Activated CD8-positive, alpha-beta T cell treated with anti-CD3 and anti-CD28 coated beads, Interleukin-2, amount 10 ng/mL, durations not matched to agents 7 days and 5 days (primary cell): ENCODE results near the gene DBP. TPM values are rescaled to one million over a fixed set of nuclear protein-coding genes. Genes with fewer than 3 reads are reported as not detected.
A peak's percentile ranks its signal among the peaks of the same experiment; 100 is the strongest.
"Not testable (repeated sequence)": the region's sequence is repeated elsewhere in the genome, so short reads cannot be mapped to it uniquely, and the experiment has no call there.

Experiments used
- ATAC-seq: fragments of 150-1000 bp; cut with Tn5 transposase; one replicate; pipeline ENCODE4 v1.10.0; 2021; ENCODE audit warnings: moderate library complexity
- CTCF ChIA-PET: fragments of 350-600 bp; sonication (Branson Sonifier 250); formaldehyde crosslinking; loops from one replicate; lab custom pipeline; 2021; ENCODE audit warnings: antibody characterized with exemption; lab: Charles Lee
- POLR2A ChIA-PET: fragments of 350-600 bp; sonication (Branson Sonifier 250); formaldehyde crosslinking; loops from one replicate; lab custom pipeline; 2021; ENCODE audit warnings: antibody characterized with exemption; lab: Charles Lee
- DNase-seq: peaks from one replicate; pipeline ENCODE4 v3.0.0-alpha.2; 2020
- H3K27ac Mint-ChIP-seq: one replicate; pipeline ENCODE4 v1.8.0; 2021; ENCODE audit warnings: mild to moderate bottlenecking, mixed read lengths
- H3K27me3 Mint-ChIP-seq: one replicate; pipeline ENCODE4 v1.8.0; 2021; ENCODE audit warnings: low read depth, mixed read lengths
- H3K36me3 Mint-ChIP-seq: one replicate; pipeline ENCODE4 v1.8.0; 2021; ENCODE audit warnings: low read depth, mixed read lengths
- H3K4me1 Mint-ChIP-seq: one replicate; pipeline ENCODE4 v1.8.0; 2021; ENCODE audit warnings: low read depth, mixed read lengths
- H3K4me3 Mint-ChIP-seq: one replicate; pipeline ENCODE4 v1.8.0; 2021; ENCODE audit warnings: mild to moderate bottlenecking, mixed read lengths
- H3K9me3 Mint-ChIP-seq: one replicate; pipeline ENCODE4 v1.8.0; 2022; ENCODE audit warnings: mixed read lengths; ENCODE audit not compliant: insufficient read depth
- total RNA-seq, 2 experiments: library from RNA; stranded (reverse); gene quantifications; one replicate each; pipeline ENCODE4 v1.2.3, GENCODE V29; 2021

The DBP gene, protein sequence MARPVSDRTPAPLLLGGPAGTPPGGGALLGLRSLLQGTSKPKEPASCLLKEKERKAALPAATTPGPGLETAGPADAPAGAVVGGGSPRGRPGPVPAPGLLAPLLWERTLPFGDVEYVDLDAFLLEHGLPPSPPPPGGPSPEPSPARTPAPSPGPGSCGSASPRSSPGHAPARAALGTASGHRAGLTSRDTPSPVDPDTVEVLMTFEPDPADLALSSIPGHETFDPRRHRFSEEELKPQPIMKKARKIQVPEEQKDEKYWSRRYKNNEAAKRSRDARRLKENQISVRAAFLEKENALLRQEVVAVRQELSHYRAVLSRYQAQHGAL
- total RNA-seq = 10 to 100 TPM; 17.3 to 18.3 TPM

DNA sequence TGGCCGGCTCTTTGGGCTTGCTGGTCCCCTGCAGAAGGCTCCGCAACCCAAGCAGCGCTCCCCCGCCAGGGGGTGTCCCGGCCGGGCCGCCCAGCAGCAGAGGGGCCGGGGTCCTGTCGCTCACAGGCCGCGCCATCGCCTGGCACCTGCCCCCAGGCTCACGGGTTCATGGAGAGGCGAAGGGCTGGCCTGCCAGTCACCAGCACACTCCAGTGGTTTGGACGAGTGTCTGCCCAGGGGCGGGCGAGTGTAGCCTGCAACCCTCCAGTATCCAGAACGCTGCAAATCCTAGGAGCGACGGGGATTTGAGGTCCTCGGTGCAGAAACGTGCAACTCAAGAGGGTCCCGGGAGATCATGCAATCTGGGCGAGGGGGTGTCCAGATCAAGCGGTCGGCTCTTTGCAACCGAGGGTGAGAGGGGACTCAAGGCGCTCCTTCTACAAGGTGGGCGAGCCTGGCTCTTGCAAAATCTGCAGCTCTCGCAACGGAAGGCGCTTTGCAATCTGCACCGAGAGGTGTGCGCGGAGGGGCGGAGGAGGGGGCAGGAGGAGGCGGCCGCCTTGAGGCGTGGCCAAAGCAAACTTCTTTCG, at the start of gene DBP:
Gene DBP, minus strand, starts transcription at position 521 of the 590 bp plus-strand sequence. Its CDS starts 385 bp downstream, at position 136.
- Mint-ChIP-seq H3K4me1 (peaks cover 52% of the 10 kb centered on the region), H3K4me3 (peak within 1 kb of the TSS; percentile 97), H3K36me3 (peaks cover 6% of the 10 kb centered on the region), H3K27me3 (no peaks in the 10 kb centered on the region), H3K27ac (peak within 1 kb of the TSS; percentile 96), H3K9me3 (no peaks in the 10 kb centered on the region)
- DNase-seq = no peak
- ChIA-PET CTCF (interaction anchor here (0.9 to 1.5 kb wide), 4 partner anchors 13 to 357 kb away, joined by 3 to 4 read pairs (median 3); partner anchors contain the start of gene RUVBL2), POLR2A (interaction anchor here (1.3 to 2.3 kb wide), 4 partner anchors 8 to 18 kb away, joined by 5 to 9 read pairs (median 6); partner anchors contain the start of genes CA11, RPL18 and SPHK2)
- ATAC-seq = peak; percentile 5

DNA sequence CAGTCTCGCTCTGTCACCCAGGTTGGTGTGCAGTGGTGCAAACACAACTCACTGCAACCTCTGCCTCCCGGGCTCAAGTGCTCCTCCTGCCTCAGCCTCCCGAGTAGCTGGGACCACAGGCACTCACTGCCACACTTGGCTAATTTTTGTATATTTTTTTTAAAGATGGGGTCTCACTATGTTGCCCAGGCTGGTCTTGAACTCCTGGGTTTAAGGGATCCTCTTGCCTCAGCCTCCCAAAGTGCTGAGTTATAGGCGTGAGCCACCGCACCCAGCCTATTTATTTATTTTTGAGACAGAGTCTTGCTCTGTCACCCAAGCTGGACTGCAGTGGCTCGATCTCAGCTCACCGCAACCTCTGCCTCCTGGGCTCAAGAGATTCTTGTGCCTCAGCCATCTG, 49.5 kb upstream of the DBP start:
- H3K4me3 Mint-ChIP-seq, H3K4me1 Mint-ChIP-seq, H3K27me3 Mint-ChIP-seq, H3K9me3 Mint-ChIP-seq, H3K27ac Mint-ChIP-seq, H3K36me3 Mint-ChIP-seq, ATAC-seq, DNase-seq, POLR2A ChIA-PET: not testable (repeated sequence)
- CTCF ChIA-PET = interaction anchor here (1.6 kb wide), 1 partner anchor 41 kb away, joined by 4 read pairs; the partner anchor contains the start of gene CA11

DNA sequence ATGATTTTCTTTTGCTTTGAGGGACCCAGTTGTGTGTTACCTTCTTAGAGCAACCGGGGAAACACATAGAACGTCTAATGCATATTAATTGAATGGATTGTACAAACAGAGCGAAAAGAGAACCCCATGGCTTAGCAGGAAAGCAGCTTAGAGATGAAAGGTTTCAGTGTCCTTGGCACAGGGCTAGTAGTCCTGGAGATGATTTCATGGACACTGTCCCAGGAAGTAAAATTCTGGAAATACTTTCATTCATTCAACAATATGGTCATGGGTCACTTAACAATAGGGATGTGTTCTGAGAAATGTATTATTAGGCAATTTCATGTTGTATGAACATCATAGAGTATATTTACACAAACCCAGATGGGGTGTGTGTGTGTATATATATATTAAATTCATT, 48.9 kb upstream of the DBP start:
- Mint-ChIP-seq H3K27ac (no peak overlapping the region), H3K9me3 (no peaks in the 10 kb centered on the region), H3K4me1 (peaks cover 1% of the 10 kb centered on the region), H3K4me3 (no peak overlapping the region), H3K27me3 (no peaks in the 10 kb centered on the region), H3K36me3 (no peaks in the 10 kb centered on the region)
- DNase-seq = no peak
- ChIA-PET POLR2A (no interaction called here), CTCF (no interaction called here)
- ATAC-seq = no peak

GRCh38 chr19:48685583-48685982, 48.4 kb upstream of the DBP start:
- peaks cover 2% of the 10 kb centered on the region for H3K4me1 Mint-ChIP-seq
- ATAC-seq = no peak
- no peak overlapping the region for H3K27ac Mint-ChIP-seq
- no peak for DNase-seq
- ChIA-PET POLR2A (no interaction called here), CTCF (no interaction called here)
- no peaks in the 10 kb centered on the region for H3K9me3 Mint-ChIP-seq
- H3K36me3 Mint-ChIP-seq = no peaks in the 10 kb centered on the region
- no peak overlapping the region for H3K4me3 Mint-ChIP-seq
- no peaks in the 10 kb centered on the region for H3K27me3 Mint-ChIP-seq

DNA sequence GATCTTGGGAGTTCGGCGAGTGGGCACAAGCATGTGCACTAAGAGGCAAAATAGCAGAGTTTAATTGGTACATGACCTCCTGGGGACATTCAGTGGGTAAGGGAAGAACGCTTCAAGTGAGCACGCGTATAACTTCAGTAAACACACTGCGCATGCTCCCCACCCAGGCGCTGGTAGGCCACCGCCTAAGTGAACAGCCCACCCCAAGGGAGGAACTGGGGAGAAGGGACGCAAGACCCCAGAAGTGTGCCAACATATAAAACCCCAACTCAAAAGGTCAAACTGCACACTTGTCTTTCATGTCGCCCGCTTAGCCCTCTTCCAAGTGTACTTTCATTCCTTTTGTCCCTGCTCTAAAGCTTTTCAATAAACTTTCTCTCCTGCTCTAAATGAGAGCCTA, 46.2 kb upstream of the DBP start:
- CTCF ChIA-PET = interaction anchor here (1.9 kb wide), 1 partner anchor 8 kb away, joined by 8 read pairs; no protein-coding TSS in a partner anchor
- Mint-ChIP-seq H3K27ac (no peak overlapping the region), H3K36me3 (no peaks in the 10 kb centered on the region), H3K4me3 (no peak overlapping the region), H3K9me3 (no peaks in the 10 kb centered on the region), H3K4me1 (peaks cover 2% of the 10 kb centered on the region), H3K27me3 (no peaks in the 10 kb centered on the region)
- no peak for ATAC-seq
- POLR2A ChIA-PET = no interaction called here
- DNase-seq = peak; percentile 24

- DNase-seq (no peak), ATAC-seq (no peak)
- no peak overlapping the region for H3K4me3 Mint-ChIP-seq
- no peak overlapping the region for H3K27ac Mint-ChIP-seq
- no peaks in the 10 kb centered on the region for H3K36me3 Mint-ChIP-seq
- ChIA-PET POLR2A (no interaction called here), CTCF (no interaction called here)
- H3K27me3 Mint-ChIP-seq = no peaks in the 10 kb centered on the region
- peaks cover 2% of the 10 kb centered on the region for H3K4me1 Mint-ChIP-seq
- no peaks in the 10 kb centered on the region for H3K9me3 Mint-ChIP-seq
Observed at GRCh38 chr19:48681127-48681470, 43.9 kb upstream of the DBP start.

- H3K36me3 Mint-ChIP-seq = no peaks in the 10 kb centered on the region
- ATAC-seq = no peak
- POLR2A ChIA-PET = no interaction called here
- H3K4me1 Mint-ChIP-seq = peaks cover 2% of the 10 kb centered on the region
- CTCF ChIA-PET = no interaction called here
- H3K4me3 Mint-ChIP-seq = no peak overlapping the region
- no peaks in the 10 kb centered on the region for H3K9me3 Mint-ChIP-seq
- H3K27me3 Mint-ChIP-seq = no peaks in the 10 kb centered on the region
- DNase-seq = no peak
- no peak overlapping the region for H3K27ac Mint-ChIP-seq
Observed at GRCh38 chr19:48680436-48681126, 43.4 kb upstream of the DBP start.

DNA sequence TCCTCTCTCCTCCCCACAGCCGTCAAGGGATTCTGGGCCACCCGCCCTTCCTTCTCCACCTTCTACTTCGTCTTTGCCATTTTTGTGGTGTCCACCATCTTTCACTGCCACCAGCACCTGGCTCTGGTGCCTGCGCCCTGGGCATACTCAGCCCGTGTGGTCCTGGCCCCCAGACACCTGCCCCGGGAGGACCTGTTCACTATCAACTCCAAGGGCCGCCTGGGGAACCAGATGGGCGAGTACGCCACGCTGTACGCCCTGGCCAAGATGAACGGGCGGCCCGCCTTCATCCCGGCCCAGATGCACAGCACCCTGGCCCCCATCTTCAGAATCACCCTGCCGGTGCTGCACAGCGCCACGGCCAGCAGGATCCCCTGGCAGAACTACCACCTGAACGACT, 42.8 kb upstream of the DBP start:
- H3K27me3 Mint-ChIP-seq, H3K36me3 Mint-ChIP-seq, H3K4me1 Mint-ChIP-seq, CTCF ChIA-PET, DNase-seq, POLR2A ChIA-PET, ATAC-seq, H3K9me3 Mint-ChIP-seq, H3K4me3 Mint-ChIP-seq, H3K27ac Mint-ChIP-seq: not testable (repeated sequence)

DNA sequence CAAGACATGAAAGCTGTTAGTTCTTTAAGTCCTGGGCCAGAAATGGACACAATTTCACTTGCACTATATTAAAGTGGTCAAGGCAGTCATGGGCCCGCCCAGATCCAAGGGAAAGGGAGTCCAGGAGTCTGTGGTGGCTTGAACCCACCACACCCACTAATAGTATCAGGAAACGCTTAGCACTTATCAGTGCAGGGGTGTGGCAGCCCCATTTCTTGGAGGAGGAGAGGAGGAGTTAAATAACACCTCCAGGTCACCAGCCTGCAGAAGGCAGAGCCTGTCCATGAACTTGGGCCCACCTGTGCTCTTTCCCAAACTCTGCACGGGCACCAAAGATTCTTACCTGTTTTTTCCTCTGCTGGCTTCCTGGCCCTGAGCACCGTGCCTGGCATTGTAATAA, 41.0 kb upstream of the DBP start:
- DNase-seq (no peak), ATAC-seq (no peak)
- Mint-ChIP-seq H3K27me3 (no peaks in the 10 kb centered on the region), H3K36me3 (no peaks in the 10 kb centered on the region), H3K4me1 (peaks cover 8% of the 10 kb centered on the region), H3K4me3 (no peak overlapping the region), H3K27ac (no peak overlapping the region), H3K9me3 (no peaks in the 10 kb centered on the region)
- POLR2A ChIA-PET = no interaction called here
- CTCF ChIA-PET = interaction anchor here (1.3 kb wide), 1 partner anchor 12 kb away, joined by 3 read pairs; no protein-coding TSS in a partner anchor

DNA sequence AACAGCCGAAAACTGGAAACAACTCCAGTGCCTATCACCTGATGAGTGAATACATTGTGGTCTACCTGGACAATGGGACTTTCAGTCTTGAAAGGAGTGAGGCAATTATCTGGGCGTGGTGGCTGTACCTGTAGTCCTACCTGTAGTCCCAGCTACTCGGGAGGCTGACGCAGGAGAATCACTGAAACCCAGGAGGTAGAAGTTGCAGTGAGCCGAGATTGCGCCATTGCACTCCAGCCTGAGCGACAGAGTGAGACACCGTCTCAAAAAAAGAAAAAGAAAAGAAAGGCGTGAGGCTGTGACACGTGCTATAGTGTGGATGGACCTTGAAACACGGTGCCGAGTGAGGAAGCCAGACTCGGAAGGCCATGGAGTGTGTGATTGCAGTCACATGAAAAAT, 39.7 kb upstream of the DBP start:
- H3K36me3 Mint-ChIP-seq = no peaks in the 10 kb centered on the region
- H3K4me1 Mint-ChIP-seq = peaks cover 8% of the 10 kb centered on the region
- ATAC-seq (no peak), DNase-seq (no peak)
- H3K27me3 Mint-ChIP-seq = no peaks in the 10 kb centered on the region
- ChIA-PET CTCF (interaction anchor here (1.1 to 1.3 kb wide), 2 partner anchors 10 to 12 kb away, joined by 3 read pairs; no protein-coding TSS in a partner anchor), POLR2A (no interaction called here)
- H3K27ac Mint-ChIP-seq = no peak overlapping the region
- H3K4me3 Mint-ChIP-seq = no peak overlapping the region
- H3K9me3 Mint-ChIP-seq = no peaks in the 10 kb centered on the region

DNA sequence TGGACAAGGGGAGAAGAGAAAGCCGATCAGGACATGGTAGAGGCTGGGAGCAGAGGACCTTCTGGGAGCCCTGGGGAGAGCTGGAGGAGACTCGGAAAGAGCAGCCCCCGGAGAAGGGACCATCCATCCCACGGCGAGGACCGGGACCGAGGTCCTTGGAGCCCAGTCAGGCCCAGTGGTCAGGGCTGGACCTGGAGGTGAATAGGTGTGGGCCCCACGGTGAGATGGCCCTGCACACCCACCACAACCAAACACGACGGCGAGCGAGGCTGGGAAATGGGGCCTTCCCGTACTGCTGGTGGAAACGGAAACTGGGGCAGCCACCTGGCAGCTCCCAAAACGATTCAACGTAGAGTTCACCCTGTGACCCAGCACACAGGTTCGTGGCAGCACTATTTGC, 39.3 kb upstream of the DBP start:
- Mint-ChIP-seq H3K4me3 (no peak overlapping the region), H3K36me3 (no peaks in the 10 kb centered on the region), H3K4me1 (peaks cover 8% of the 10 kb centered on the region), H3K27me3 (no peaks in the 10 kb centered on the region), H3K27ac (no peak overlapping the region), H3K9me3 (no peaks in the 10 kb centered on the region)
- DNase-seq = no peak
- CTCF ChIA-PET = interaction anchor here (1.1 kb wide), 1 partner anchor 12 kb away, joined by 3 read pairs; no protein-coding TSS in a partner anchor
- no peak for ATAC-seq
- POLR2A ChIA-PET = no interaction called here
